MM.1S (cell line): ENCODE data around the gene MARK3.

Experiments used
- DNase-seq: peaks from one replicate; pipeline ENCODE4 v3.0.0-alpha.2; 2015
- H2AFZ ChIP-seq: fragments of 300-600 bp; sonication (generic); 2 replicates; pipeline ENCODE4 v1.6.0; 2016; ENCODE audit warnings: antibody characterized with exemption, low read length
- H3F3A ChIP-seq: fragments of 300-600 bp; sonication (generic); 2 replicates; pipeline ENCODE4 v1.6.1; 2016; ENCODE audit warnings: mild to moderate bottlenecking, antibody characterized with exemption, low read length, moderate library complexity, mixed read lengths; ENCODE audit not compliant: insufficient read depth
- H3K27ac ChIP-seq: fragments of 300-600 bp; sonication (generic); 2 replicates; pipeline ENCODE4 v1.5.1; 2016; ENCODE audit warnings: mild to moderate bottlenecking, low read length
- H3K27me3 ChIP-seq: fragments of 300-600 bp; sonication (generic); replicated peaks from 2 replicates; pipeline ENCODE4 v1.6.0; 2016; ENCODE audit warnings: low read length; ENCODE audit not compliant: insufficient read depth
- H3K36me3 ChIP-seq: fragments of 300-600 bp; sonication (generic); replicated peaks from 2 replicates; pipeline ENCODE4 v1.6.1; 2016; ENCODE audit warnings: mild to moderate bottlenecking, low read length, mixed read lengths; ENCODE audit not compliant: insufficient read depth
- H3K4me1 ChIP-seq: fragments of 300-600 bp; sonication (generic); 2 replicates; pipeline ENCODE4 v1.6.1; 2016; ENCODE audit warnings: low read length, mixed read lengths
- H3K4me2 ChIP-seq: fragments of 300-600 bp; sonication (generic); 2 replicates; pipeline ENCODE4 v1.6.0; 2016; ENCODE audit warnings: low read depth, low read length
- H3K4me3 ChIP-seq: fragments of 300-600 bp; sonication (generic); 2 replicates; pipeline ENCODE4 v1.5.1; 2016; ENCODE audit warnings: low read length, mixed read lengths
- H3K79me2 ChIP-seq: fragments of 300-600 bp; sonication (generic); 2 replicates; pipeline ENCODE4 v1.6.1; 2016; ENCODE audit warnings: mixed run types, low read length, mixed read lengths
- H3K9ac ChIP-seq: fragments of 300-600 bp; sonication (generic); 2 replicates; pipeline ENCODE4 v1.6.1; 2016; ENCODE audit warnings: low read length, mixed read lengths
- H3K9me2 ChIP-seq: fragments of 300-600 bp; sonication (generic); replicated peaks from 2 replicates; pipeline ENCODE4 v1.6.1; 2016; ENCODE audit warnings: mild to moderate bottlenecking, low read length, mixed read lengths; ENCODE audit not compliant: insufficient read depth
- H3K9me3 ChIP-seq: fragments of 300-600 bp; sonication (generic); replicated peaks from 2 replicates; pipeline ENCODE4 v1.6.1; 2016; ENCODE audit warnings: mild to moderate bottlenecking, low read length, mixed read lengths; ENCODE audit not compliant: insufficient read depth
- H4K20me1 ChIP-seq: fragments of 300-600 bp; sonication (generic); 2 replicates; pipeline ENCODE4 v1.6.1; 2016; ENCODE audit warnings: mild to moderate bottlenecking, low read length, moderate library complexity, mixed read lengths; ENCODE audit not compliant: insufficient read depth
- CTCF ChIP-seq: fragments of 300-600 bp; sonication (generic); IDR thresholded peaks from 2 replicates; pipeline ENCODE4 v1.5.1; 2016; ENCODE audit warnings: antibody characterized with exemption, low read length, mixed read lengths
- EZH2 ChIP-seq: fragments of 300-600 bp; sonication (generic); optimal IDR thresholded peaks from 2 replicates; pipeline ENCODE3; 2017; ENCODE audit warnings: low read depth, mild to moderate bottlenecking, antibody characterized with exemption, low read length, mixed read lengths
- EZH2phosphoT487 ChIP-seq: fragments of 300-600 bp; sonication (generic); IDR thresholded peaks from 2 replicates; pipeline ENCODE4 v1.6.1; 2018; ENCODE audit warnings: antibody characterized with exemption, low read length

MARK3 gene

GRCh38 chr14:103534576-103535061, 149.4 kb downstream of the MARK3 start:
- no peaks in the 10 kb centered on the region for H3K36me3 ChIP-seq
- H2AFZ ChIP-seq = no peak overlapping the region

GRCh38 chr14:103535081-103535890, 150.1 kb downstream of the MARK3 start:
- Histone ChIP-seq H3F3A (no peaks in the 10 kb centered on the region), H3K36me3 (no peaks in the 10 kb centered on the region), H3K9me3 (no peaks in the 10 kb centered on the region), H2AFZ (no peak overlapping the region), H3K4me1 (no peaks in the 10 kb centered on the region), H3K4me3 (no peak overlapping the region), H3K4me2 (no peak overlapping the region), H3K79me2 (peaks cover 13% of the 10 kb centered on the region), H3K9ac (no peak overlapping the region), H4K20me1 (no peaks in the 10 kb centered on the region), H3K27me3 (no peaks in the 10 kb centered on the region), H3K27ac (no peak overlapping the region), H3K9me2 (no peaks in the 10 kb centered on the region)
- no peak for DNase-seq
- TF ChIP-seq EZH2phosphoT487 = no peak
- no peak for TF ChIP-seq EZH2
- no peak for TF ChIP-seq CTCF

More at GRCh38 chr14:103534576-103535061, 149.4 kb downstream of the MARK3 start:
- peaks cover 19% of the 10 kb centered on the region for H3K79me2 ChIP-seq
- H3K27ac ChIP-seq = no peak overlapping the region
- TF ChIP-seq EZH2phosphoT487 (no peak), CTCF (no peak), EZH2 (no peak)
- H3K4me3 ChIP-seq = no peak overlapping the region
- no peak overlapping the region for H3K9ac ChIP-seq
- no peak for DNase-seq
- H4K20me1 ChIP-seq = no peaks in the 10 kb centered on the region
- no peaks in the 10 kb centered on the region for H3K9me3 ChIP-seq
- H3K4me1 ChIP-seq = no peaks in the 10 kb centered on the region
- no peaks in the 10 kb centered on the region for H3F3A ChIP-seq
- no peaks in the 10 kb centered on the region for H3K27me3 ChIP-seq
- H3K9me2 ChIP-seq = no peaks in the 10 kb centered on the region
- H3K4me2 ChIP-seq = no peak overlapping the region

GRCh38 chr14:103535891-103536565, 150.8 kb downstream of the MARK3 start:
- H3K36me3 ChIP-seq = no peaks in the 10 kb centered on the region
- H2AFZ ChIP-seq = no peak overlapping the region
- H3F3A ChIP-seq = no peaks in the 10 kb centered on the region
- H3K9me2 ChIP-seq = no peaks in the 10 kb centered on the region
- H3K27me3 ChIP-seq = no peaks in the 10 kb centered on the region
- H3K27ac ChIP-seq = no peak overlapping the region
- no peak overlapping the region for H3K9ac ChIP-seq
- peaks cover 5% of the 10 kb centered on the region; the same call in 1 of the 2 replicates for H3K79me2 ChIP-seq
- no peak for DNase-seq
- H3K4me1 ChIP-seq = no peaks in the 10 kb centered on the region
- TF ChIP-seq CTCF (no peak), EZH2 (no peak), EZH2phosphoT487 (no peak)
- no peak overlapping the region for H3K4me2 ChIP-seq
- no peak overlapping the region for H3K4me3 ChIP-seq
- no peaks in the 10 kb centered on the region for H4K20me1 ChIP-seq
- H3K9me3 ChIP-seq = no peaks in the 10 kb centered on the region
